Stimulated activated CD4-positive, alpha-beta T cell treated with anti-CD3 and anti-CD28 coated beads, Interleukin-1b, Interleukin-23, amount 100 ng/mL, for 24 hours (primary cell): Measurements from ENCODE around the gene KCTD21.
"Not testable (repeated sequence)": the region's sequence is repeated elsewhere in the genome, so short reads cannot be mapped to it uniquely, and the experiment has no call there.

Source experiments
- DNase-seq, 4 experiments: peaks; one replicate each; pipeline ENCODE4 v3.0.0-alpha.2; 2020; ENCODE audit warnings: low read depth in 4 of 4, low spot score in 1 of 4

KCTD21 gene

DNA sequence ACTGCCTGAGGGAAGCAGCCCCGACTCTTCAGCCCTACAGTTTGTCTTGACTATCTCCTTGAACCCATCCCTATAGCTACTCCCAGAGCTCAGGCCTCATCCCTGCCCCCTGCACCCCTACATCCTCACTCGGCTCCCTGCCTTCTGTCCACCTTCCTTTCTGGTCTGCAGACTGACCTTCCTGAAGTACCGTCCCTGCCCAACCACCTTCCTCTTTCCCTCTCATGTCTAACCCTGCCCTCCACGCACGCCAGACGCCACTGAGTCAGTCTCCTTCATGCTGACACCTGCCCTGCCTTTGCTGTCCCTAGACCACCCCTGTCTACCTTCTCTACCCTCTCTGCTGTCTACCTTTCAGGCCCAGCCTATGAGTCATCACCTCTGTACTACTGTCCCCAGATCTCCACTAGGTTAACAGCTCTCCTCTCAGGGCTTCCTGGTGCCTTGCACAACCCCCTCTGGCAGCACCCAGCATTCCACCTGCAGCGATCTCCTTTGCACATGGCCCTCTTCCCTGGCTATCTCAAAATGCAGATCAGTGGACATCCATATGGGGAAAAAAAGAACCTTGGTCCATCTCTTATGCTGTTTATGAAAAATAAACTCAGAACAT, 8.9 kb downstream of the KCTD21 start:
- DNase-seq: no peak

DNA sequence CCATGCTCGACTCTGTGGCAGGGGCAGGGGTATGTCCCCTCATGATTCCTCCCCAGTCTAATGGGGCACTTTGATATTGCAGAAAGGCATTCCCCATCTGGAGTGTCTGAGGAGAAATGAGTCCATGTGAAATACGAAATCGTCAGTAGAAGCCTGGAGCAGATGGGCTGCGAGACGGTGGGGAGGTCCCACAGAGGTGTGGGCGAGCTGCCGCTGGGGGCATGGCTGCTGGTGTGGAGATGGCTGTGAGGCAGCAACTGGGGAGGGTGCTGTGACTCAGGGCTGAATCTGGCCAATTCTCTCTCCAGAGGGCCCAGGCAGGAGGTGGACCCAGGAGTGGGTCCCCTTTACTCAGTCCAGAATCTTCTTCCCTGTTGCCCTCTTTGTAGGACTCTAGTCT, 11.2 kb downstream of the KCTD21 start:
- DNase-seq: no peak

DNA sequence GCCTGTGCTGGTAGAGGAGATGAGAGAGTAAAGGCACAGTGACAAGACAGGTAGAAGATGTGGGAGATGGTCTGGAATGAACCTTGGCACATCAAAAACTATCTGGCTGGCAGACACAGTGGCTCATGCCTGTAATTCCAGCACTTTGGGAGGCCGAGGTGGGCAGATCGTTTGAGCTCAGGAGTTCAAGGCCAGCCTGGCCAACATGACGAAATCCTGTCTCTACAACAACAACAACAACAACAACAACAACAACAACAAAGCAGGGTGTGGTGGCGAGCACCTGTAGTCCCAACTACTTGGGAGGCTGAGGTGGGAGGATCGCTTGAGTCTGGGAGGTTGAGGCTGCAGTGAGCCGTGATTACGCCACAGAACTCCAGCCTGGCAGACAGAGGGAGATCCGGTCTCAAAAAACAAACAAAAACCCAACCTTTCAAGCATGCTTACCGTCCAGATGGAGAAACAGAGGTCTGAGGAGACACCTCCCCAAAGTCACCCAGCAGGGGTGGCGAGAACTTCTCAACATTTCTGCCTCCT, 11.8 kb downstream of the KCTD21 start:
- no peak for DNase-seq

- not testable (repeated sequence) for DNase-seq
These were observed 12.6 kb downstream of the KCTD21 start for GRCh38 chr11:78175862-78176261.

DNA sequence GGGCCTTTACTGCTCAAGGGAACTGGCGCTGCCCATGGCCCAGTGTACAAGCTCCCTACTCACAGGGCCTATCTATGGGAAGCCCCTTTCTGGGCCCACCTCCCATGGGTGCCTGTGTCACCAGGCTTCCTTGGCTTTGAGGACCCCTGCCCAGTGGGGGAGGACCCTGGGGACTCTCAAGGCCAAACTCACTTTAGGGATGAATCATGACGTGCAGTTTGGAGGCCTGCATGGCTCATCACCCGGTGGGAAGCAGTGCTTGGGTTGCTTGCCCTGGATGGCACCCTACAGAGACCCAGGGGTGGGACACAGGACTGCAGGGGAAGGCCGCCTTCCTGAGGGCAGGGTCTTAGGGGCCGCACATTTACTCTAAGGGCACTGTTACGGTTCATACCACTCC, 16.5 kb downstream of the KCTD21 start:
- no peak for DNase-seq

- DNase-seq: no peak
These were observed 17.4 kb downstream of the KCTD21 start for GRCh38 chr11:78170874-78171549.

DNA sequence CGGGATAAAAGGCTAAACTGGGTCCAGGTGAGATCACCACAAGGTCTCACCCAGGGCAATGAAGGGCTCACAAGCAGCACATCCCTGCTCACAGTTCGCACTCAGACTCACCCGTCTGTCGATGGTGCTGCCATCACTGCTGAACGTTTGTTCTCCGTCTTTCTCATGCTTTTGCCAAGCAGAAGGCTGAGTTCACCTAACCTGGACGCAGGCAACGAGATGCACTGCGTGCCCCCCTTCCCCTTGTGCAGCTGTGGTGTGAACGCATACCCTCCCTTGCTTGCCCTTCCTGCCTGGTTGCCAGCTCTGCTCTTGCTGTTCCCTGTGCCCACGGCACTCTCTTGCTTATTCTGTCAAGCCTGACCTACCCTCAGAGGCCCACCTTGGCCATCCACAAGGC, 18.0 kb downstream of the KCTD21 start:
- DNase-seq: no peak

GRCh38 chr11:78168539-78169477, 19.6 kb downstream of the KCTD21 start:
- no peak for DNase-seq

- no peak for DNase-seq
These were observed 21.5 kb downstream of the KCTD21 start for GRCh38 chr11:78166855-78167469.

- no peak for DNase-seq
These were observed 24.0 kb downstream of the KCTD21 start for GRCh38 chr11:78164471-78164870.

GRCh38 chr11:78163828-78164227, 24.6 kb downstream of the KCTD21 start:
- no peak for DNase-seq

DNA sequence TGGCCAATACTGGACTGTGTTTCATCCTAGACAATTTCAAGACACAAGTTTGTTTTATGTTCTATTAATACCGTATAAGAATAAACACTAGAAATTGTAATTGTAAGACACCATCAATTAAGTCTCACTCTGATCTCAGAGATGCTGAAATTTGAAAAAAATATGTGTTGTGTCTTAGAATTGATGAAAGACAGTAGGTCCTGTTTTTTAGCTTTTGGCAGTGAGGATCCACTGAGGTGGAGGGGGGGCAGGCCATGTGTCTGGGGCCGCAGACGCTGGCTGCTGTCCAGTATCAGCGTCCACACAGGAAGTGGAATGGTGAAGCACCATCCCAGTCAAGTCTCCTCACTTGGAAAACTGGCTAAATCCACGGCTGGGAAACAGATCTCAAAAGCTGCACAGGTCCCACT, 26.5 kb downstream of the KCTD21 start:
- DNase-seq: no peak

GRCh38 chr11:78161346-78161745, 27.1 kb downstream of the KCTD21 start:
- no peak for DNase-seq

DNA sequence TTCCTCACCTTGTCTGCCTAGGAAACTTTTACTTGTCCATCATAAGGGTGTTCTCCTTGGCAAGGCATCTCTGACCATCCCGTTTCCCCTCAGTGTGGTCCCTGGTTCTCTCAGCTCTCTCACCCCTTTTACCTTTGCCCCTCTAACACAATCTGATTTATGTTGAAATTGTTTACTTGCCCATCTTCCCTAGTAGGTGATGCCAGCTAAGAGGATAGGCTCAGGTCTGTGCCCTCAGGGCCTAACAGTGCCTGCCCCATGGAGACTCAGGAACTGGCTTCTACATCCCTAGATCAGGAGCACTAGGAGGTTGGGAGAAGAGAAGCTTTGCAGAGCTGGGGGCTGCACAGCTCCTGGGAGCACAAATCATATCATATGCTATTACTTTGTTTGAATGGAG, 27.9 kb downstream of the KCTD21 start:
- no peak for DNase-seq

DNA sequence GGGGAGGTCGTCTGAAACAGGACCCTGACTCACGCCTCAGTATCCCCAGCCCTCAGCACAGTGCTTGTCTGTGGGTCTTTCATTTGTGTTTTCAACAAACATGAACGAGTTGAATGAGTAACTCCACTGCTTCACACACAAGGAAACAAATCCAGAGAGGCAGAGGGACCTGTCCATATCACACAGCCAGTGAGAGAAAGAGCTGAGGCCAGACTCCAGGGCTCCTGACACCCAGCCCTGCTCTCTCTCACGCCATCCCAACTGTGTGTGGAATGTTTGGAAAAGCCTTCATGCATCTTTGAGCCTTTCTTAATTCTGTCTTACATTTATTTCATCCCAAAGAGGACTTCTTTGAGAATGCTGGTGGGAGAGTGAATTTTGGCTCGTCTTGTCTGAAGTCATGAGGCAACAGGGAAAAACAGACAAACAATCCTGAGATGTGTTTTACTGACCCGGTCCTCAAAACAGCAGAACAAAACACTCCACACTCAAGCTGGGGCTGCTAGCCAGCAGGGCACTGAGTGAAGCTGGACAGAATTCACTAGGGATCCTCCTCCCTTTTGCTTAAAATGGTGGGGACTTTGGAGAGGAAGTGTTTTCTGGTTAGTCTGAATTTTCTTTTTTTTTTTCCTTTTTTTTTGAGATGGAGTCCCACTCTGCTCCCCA, 29.3 kb downstream of the KCTD21 start:
- DNase-seq: no peak

GRCh38 chr11:78156127-78156844, 32.1 kb downstream of the KCTD21 start:
- DNase-seq: no peak

- DNase-seq: no peak
These were observed 36.6 kb downstream of the KCTD21 start for GRCh38 chr11:78151804-78152203.

DNA sequence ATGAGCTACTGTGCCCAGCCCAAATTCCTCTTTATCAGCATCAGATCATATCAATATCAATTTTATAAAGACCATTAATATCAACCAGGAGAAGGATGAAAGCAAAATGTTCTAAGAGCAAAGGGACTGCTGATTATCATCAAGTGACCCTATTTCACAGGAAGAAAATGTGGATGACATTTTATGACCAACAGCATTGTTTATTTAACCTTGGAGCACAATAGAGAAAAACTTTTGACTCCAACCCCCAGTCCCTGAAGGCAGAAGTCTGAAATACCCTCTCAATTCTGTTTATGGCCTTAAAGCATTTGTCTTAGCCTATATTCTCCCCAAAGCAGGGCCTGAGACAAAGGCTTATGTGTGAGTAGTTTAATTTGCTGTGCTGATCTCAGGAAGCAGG, 37.7 kb downstream of the KCTD21 start:
- no peak for DNase-seq

GRCh38 chr11:78150346-78150745, 38.1 kb downstream of the KCTD21 start:
- DNase-seq: no peak

- DNase-seq: no peak
These were observed 38.8 kb downstream of the KCTD21 start for GRCh38 chr11:78149646-78150045.
